HG03520 (cell line): ENCODE results near the gene MYBPC1.

Experiments
- ATAC-seq: cut with Tn5 transposase; IDR thresholded peaks from one replicate; pipeline ENCODE4 v1.9.1; 2021; ENCODE audit warnings: mild to moderate bottlenecking, moderate library complexity; ENCODE audit not compliant: unreplicated experiment

MYBPC1 gene

DNA sequence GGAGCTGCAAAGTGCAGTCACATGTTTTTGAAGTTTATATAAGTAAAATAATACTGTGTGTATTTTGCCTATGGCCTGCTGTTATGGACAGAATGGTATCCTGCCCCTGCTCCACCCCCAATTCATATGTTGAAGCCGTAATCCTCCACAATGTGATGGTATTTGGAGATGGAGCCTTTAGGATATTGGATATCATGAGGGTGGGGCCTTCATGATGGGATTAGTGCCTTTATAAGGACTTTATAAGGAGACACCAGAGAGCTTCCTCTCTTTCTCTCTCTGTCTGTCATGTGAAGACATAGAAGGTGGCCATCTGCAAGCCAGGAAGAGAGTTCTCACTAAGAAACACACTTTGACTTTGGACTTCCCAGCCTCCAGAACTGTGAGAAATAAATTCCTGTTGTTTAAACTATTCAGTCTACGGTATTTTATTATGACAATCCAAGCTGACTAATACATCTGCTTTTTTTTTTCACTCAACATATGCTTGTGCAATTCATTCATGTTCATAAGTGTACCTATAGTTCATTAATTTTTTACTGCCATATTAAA lies 99.6 kb downstream of the MYBPC1 start:
- ATAC-seq, result no peak

DNA sequence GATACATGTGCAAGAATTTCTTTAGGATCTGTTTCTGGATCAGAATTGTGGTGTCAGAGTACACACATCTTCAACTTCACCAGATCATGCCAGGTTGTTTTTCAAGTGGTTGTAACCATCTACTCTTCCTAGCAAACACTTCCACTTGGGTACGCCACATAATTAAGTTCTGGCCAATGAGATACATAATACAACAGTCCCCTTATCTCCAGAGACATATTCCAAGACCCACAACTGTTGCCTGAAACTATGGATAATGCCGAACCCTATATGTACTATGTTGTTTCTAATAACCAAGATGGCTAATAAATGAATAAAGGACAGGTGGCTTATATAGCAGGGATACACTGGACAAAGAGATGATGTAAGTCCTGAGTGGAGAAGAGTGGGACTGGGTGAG lies 100.2 kb downstream of the MYBPC1 start:
- no peak for ATAC-seq

DNA sequence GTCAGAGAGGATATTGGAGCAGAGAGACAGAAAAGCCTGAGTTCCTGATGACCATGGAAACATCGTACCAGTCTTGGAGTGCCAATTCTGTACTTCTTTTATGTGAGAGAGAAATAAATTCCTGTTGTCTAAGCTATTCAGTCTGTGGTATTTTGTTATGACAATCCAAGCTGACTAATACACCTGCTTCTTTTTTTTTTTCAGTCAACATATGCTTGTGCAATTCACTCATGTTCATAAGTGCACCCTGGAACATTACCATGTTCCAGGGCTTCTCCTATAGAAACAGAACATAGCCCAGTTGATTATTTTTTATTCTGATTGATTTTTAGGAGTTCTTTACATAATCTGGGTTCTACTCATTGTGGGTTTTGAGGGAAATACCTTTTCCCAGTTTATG lies 100.9 kb downstream of the MYBPC1 start:
- ATAC-seq, result no peak

DNA sequence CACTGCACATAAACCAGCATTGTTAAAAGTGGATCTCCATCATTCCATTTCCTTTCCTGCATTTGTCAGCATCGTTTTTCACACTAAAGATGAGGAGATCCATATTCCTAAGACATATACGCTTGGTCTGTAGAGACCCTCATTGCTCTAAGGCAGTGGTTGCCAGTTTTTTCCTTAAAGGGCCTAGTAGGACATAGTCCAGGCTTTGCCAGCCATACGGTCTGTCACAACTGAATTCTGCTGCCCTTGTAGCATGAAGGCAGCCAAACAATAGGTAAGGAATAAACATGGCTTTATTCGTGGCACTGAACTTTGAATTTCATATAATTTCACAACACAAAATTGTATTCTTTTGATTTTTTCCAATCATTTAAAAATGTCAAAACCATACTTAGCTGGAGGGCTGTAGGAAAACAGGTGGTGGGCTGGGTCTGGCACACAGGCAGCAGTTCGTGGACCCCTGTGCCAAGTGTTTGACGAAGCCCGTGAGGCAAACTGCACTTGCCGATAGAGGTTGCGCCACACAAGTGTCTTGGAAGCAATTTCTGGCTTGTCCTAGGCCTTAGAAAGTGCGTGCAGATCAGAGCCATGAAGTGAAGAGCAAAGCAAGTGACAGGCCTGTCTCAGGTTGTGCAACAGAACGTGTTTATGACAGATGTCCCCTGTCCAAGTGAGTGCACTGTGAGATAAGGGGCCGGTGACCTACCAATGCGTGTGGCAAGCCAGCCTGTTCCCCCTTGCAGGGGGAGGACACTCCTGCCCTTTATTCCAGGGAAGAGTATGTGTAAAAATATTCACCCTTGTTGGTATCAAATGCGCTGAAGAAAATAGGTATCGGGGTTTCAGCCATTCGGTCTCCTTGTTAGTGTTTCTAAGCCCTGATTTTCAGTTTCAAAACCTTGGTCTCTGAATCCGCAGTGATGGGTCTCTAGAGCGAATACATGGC lies 101.8 kb downstream of the MYBPC1 start:
- ATAC-seq, result no peak

DNA sequence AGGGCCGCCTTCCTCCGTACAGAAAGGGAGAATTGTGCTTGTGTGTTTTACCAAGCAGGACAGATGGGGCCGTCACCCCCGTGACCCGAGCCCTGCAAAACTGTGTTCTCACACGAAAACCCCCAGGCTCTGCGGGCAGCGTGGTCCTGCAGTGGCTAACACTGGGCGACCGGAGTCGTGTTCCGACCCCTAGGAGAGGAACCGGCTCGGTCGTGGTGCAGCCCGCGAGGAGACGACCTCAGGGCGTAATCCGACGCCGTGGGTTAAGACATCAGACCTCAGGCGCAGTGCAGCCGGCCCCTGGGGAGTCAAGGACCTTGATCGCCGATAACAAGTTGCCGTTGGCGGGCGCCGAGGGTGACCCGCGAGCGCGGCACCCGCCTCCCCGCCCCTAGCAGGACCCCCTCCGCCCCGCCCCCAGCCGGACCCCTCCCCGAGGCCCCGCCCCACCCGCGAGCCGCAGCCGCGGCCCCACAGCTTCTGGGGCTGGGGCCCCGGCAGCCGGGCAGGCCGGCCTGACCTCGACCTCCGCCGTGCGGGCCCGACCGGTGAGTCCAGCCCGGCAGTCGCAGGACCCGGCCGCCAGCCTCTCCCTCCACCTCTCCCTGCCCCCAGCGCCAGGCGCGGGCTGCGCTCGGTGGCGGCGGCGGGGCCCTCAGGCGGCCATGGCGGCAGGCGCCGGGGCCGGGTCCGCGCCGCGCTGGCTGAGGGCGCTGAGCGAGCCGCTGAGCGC lies 102.6 kb downstream of the MYBPC1 start, which contains the start of gene CHPT1:
CHPT1 (plus strand) TSS at position 444 of the 733 bp plus-strand sequence; CDS start at position 666, 222 bp downstream.
- peak; percentile 58 for ATAC-seq

DNA sequence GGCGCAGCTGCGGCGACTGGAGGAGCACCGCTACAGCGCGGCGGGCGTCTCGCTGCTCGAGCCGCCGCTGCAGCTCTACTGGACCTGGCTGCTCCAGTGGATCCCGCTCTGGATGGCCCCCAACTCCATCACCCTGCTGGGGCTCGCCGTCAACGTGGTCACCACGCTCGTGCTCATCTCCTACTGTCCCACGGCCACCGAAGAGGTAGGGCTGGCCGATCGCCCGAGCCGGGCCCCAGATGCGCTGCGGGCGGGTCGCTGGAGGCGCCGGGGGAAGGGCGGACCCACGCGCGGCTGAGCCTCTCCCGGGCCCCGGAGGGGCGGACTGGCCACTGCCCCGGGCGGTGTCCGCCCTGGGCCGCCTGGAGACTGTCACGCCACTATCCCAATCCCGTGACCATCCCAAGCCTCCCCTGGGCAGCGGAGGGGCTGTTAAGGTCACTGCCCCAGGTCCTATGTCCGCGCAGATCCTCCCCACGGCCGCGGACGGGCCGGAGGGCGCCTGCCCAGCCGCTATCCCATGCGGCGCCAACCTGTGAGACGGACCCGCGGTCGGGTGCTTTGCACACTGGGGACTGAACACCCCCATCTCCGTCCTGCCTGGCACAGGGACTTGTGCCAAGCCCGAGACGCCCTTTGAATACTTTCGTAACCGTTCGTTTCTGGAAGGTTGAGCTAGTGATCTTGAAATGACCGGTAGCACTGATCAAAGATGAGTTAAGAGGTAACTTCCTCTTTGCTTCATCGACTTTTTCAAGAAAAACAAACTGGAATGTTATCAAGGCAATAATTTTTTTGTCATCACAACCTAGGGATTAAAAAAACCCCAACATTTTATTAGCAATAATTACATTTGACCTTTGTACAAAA lies 103.4 kb downstream of the MYBPC1 start:
- ATAC-seq, result peak; percentile 34

DNA sequence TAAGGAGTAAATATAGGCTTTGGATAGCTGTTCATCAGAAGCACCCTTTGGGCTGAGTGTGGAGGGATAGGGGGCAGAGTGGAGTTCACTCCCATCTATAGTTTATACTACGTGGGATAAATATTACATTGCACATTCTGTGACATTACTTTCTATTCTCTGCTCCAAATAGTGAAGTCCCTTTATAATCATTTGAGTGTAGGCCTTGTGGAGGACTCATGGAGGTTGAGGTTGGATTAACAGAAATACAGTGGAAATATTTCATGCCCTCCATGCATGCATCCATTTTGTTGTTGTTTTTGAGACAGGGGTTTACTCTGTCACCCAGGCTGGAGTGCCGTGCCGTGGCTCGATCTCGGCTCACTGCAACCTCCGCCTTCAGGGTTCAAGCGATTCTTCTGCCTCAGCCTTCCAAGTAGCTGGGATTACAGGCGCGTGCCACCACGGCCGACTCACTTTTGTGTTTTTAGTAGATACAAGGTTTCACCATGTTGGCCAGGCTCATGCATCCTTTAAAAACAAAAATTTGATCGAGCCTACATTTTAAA lies 104.1 kb downstream of the MYBPC1 start:
- no peak for ATAC-seq

DNA sequence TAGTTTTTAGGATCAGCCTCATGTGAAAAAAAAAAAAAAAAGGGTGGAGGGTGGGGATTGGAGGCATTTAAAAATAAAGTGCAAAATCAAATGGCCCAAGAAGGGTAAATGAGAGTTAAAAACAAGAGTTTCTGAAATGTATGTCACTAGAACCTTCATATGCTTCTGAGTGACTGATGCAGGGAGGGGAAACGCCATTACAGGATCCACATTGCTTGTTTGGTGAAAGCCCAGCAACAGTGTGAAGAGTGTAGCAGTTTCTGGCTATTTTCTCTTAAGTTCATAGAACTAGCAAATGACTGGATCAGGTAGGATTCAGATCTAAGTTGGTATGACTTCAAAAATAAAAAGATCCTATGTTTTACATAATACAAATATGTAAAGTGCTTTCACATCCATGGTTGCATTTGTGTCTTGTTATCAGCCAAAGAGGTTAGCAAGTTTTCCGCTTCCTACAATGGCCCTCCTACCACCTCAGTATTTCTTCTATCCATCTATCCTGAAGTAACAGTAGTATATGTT lies 105.6 kb downstream of the MYBPC1 start:
- ATAC-seq, result no peak

DNA sequence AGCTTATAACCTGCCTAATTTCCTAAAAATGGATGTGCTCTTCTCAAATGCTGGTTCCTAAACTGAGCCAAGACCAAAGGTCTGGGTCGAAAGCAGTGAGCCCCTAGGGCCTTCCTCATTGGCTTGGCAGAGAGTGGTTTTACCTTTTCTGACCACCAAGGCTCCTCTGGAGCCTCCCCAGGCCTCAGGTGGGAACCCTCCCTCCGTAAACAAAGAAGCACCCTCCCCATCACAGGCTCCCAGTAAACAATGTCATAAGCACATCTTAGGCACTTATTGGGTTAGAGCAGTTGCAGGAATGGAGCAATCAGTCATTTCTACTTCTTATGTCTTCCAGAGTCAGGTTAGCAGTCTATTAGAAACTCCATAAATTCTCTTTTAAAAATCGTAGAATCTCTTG lies 108.7 kb downstream of the MYBPC1 start:
- ATAC-seq, result no peak

DNA sequence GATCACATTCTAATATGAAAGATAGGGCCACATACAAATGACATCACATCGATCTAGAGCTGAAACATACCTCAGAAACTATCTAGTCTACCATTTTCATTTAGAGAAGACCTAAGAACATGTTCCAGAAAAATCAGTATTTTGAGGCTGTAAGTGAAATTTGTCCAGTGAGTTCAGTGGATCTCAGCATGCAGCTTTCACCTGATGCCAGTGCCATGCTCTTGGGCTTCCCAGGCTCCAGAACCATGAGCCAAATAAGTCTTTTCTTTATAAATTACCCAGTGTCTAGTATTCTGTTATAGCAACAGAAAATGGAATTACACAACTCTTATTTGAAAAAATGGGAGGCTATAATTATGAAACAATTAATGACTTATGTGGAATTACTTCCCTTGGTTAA lies 111.6 kb downstream of the MYBPC1 start:
- ATAC-seq, result no peak

DNA sequence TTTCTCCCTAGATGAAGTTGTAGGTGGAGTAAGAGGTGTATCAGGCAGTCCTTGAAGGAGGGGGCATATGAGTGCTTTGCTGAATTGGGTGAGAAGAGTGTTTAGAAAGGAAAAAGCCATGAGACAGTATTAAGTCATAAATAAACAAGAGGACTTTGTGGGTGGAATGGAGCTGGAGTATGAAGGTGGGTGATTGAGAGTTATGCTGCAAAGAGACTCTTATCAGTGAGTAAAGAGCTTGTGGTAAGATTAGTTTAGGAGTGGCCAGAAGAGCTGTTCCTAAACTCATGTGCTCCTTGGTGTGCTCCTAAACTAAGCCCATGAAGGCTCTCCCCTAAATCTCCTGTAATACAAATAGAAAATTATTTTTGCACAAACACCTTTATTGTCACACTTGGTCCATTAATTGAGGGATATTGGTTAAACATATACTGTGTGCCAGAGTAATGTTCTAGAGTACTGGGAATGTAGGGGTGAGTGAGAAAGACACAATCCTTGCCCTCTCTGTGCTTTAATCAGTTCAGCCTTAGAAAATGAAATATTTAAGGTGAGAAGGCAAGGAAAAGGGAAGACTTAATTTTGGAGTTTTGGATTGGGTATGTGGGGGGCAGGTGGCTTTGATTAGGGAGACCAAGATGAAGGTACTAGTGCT lies 112.5 kb downstream of the MYBPC1 start:
- no peak for ATAC-seq

DNA sequence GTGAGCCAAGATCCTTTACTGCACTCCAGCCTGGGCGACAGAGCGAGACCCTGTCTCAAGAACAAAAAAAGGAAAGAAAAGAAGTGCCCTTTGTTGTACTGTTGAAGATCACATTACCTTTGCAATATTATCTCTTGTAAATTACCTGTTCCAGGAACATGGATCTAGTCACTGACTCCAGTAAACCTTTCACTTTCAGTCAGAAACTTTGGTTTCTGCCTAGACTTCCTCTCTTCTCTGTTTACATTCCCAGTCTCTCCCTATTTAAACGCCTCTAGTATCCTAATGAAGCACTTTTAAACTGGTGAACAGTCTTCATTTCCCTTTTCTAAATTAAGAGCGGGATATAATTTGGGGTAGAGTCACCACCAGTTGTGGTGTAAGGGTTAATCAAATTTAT lies 115.5 kb downstream of the MYBPC1 start:
- ATAC-seq, result no peak

DNA sequence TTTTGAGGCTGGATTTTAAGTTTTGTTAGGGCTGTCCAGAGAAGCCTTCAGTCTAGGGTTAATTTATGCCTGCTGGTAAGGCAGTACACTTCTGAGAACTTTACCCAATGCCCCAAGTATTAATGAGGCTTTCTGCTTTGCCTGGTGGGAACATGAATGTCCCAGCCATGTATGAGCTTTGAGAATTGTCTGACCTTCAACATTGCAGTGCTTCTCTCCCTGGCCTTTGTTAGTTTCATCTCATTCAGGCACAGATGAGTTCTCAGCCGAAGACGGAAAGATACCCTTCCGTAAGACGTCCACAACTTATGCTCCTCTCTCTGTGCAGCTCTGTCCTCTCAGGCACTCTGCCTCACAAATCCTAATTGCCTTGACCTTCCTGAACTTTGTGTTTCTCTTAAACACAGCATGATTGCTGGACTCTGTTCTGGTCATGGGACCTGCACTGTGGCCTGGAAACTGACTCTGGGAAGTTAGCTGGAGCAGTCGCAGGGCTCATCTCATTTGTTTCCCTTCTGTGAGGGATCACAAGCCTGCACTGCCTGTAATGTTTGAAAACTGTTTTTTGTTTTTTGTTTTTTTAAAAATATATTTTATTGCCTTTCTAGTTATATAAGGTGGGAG lies 118.4 kb downstream of the MYBPC1 start:
- no peak for ATAC-seq

DNA sequence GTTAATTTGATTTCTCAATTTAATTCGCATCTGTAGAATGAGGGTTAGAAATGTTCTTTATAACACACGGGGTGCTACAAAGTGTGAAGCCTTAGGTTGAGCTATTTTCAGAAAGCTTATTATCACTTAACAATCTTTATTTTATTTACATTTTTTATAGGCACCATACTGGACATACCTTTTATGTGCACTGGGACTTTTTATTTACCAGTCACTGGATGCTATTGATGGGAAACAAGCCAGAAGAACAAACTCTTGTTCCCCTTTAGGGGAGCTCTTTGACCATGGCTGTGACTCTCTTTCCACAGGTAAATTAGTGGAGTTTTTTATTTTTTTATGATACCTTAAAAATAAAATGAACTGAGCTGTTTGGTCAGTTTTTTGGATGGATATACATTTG lies 119.2 kb downstream of the MYBPC1 start:
- no peak for ATAC-seq

DNA sequence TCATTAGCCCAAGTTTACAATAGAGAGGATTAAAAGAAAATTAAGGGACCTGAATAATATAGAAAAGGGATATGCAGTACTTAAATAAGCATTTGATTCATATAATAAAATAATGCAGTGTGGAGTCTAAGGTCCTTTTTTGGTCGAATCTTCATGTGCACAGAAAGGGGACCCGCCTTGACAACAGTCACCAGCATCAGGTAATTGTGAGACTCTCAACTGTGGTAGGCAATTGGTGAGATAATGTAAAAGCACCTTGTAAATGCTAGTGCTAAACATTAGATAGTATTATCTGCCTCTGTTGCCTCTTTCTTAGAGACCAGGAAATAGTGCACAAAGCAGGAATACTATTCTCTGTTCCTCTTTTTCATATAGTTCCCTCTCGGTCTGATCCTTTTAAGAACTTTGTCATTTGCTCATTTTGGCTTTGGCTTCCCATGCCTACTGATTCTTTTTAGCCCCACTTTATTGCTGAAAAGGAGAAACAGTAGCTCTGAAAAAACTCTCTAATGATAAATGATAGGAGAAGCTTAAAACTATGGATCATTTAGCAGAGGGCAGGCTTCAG lies 120.2 kb downstream of the MYBPC1 start:
- ATAC-seq, result no peak

DNA sequence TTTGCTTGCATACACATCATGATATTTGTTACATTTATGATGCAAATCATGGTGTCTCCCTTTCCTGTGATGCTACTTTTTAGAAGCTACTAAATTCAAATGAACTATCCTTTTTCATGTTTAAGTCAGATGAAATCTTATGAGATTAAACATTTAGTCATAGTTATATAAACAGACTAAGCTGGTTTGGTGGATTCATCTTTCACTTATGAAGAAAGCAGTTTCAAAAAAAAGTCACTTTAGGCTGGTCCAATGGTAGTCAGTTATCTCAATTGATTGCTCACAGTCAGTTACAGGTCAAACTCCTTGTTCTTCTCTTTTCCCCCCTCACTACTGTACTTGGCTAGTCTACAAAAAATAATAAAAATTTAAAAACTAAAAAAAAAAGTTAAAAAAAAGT lies 124.8 kb downstream of the MYBPC1 start:
- ATAC-seq, result no peak

DNA sequence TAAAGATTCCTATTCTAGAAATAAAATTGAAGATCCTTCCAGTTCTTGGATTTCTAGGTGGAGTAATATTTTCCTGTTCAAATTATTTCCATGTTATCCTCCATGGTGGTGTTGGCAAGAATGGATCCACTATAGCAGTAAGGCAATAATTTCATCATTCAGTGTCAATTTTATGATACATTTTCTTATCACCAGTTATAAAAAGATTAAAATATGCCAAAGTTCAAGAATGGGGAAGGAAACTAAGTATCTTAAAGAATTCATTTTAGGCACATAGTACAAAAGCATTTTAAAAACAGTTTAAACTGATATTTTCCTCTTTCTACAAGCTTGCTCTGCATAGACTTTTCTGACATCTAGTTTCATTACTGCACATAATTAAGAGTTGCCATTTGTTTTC lies 125.3 kb downstream of the MYBPC1 start:
- no peak for ATAC-seq

DNA sequence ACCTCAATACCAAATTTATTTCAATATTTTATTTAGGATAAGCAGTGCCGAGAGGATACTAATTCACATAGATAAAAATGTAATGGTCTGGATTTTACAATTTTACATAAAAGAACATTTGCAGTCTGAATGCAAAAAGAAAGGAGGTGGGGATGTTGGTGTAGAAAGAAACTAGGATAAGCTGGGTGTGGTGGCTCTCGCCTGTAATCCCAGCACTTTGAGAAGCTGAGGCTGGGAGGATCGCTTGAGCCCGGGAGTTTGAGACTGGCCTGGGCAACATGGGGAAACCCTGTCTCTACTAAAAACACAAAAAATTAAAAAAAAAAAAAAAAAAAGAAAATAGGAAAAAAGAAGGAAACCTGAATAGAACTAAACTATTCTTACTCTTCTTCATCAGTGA lies 127.6 kb downstream of the MYBPC1 start:
- ATAC-seq, result no peak

DNA sequence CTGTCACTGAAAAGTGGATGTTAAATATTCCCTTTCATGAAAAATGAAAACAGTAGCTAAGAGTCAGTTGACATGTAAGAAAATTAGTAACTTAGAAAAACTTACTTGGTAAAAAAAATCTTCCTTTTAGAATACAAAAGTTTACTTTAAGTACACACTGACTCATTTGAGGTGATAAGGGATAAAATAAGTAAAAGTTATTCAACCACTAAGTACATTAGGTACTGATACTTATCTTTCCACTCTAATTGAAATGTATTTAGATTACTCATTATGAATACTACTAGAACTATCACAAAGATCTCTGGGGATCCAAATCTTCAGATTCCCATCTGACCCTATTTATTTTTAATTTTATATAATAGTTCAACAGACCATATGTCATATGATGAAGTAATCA lies 132.3 kb downstream of the MYBPC1 start:
- ATAC-seq, result no peak
